NCI-H1436 (cell line): Measurements from ENCODE around the gene SPEN.

Experiments used
- DNase-seq: peaks from one replicate; lab custom pipeline; 2025; lab: John Stamatoyannopoulos, UW

Gene SPEN

GRCh38 chr1:15989776-15990175 lies 142.3 kb downstream of the SPEN start:
- DNase-seq: no peak
